HL-60 (cell line): Measurements from ENCODE around the gene ZDHHC12.

Experiments used
- CTCF ChIP-seq: IDR thresholded peaks from one replicate; pipeline ENCODE4 v1.5.1; 2011; ENCODE audit warnings: low read length, control low read depth, inconsistent platforms; ENCODE audit not compliant: insufficient read depth
- GABPA ChIP-seq: IDR thresholded peaks from 2 replicates; pipeline ENCODE4 v1.6.1; 2012; ENCODE audit warnings: low read depth
- REST ChIP-seq: IDR thresholded peaks from 2 replicates; pipeline ENCODE4 v1.6.1; 2012; ENCODE audit warnings: low read depth; ENCODE audit not compliant: insufficient replicate concordance
- SPI1 ChIP-seq: IDR thresholded peaks from 2 replicates; pipeline ENCODE4 v1.6.1; 2012; ENCODE audit warnings: low read depth, mild to moderate bottlenecking, borderline replicate concordance

DNA sequence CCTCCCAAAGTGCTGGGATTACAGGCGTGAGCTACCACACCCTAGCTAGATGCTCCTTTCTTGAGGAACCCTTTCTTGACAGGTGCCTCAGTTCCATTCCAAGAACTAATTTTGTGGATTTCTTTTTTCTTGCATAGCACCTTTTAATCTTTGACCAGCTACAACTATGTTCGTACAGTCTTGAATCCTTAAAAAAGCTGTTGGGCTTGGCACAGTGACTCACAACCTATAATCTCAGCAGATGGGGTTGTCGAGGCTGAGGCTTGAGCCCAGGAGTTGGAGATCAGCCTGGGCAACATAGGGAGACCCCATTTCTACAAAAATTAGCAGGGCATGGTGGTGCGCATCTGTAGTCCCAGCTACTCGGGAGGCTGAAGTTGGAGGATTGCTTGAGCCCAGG, 49.1 kb upstream of the ZDHHC12 start:
- no peak for TF ChIP-seq CTCF
- TF ChIP-seq REST, result no peak
- no peak for TF ChIP-seq GABPA
- TF ChIP-seq SPI1, result no peak
